Liver (tissue), 9 donors: ENCODE data around the gene KLHL20. TPM values are rescaled to one million over a fixed set of nuclear protein-coding genes. Genes with fewer than 3 reads are reported as not detected.

ENCODE experiments used
- DNase-seq: peaks from one replicate; pipeline ENCODE4 v3.0.0-alpha.2; 2017; ENCODE audit warnings: low spot score
- H3K27ac ChIP-seq, 2 donors: one replicate each; pipeline ENCODE4 v1.7.0; 2013; ENCODE audit warnings: inconsistent platforms in 2 of 2, low read length in 2 of 2, control low read depth in 1 of 2, low read depth in 1 of 2, mild to moderate bottlenecking in 1 of 2
- H3K27me3 ChIP-seq, 4 donors: one replicate each; pipeline versions ENCODE4 v1.6.1 to v1.7.0; 2013; ENCODE audit warnings: low read length in 3 of 4, inconsistent platforms in 1 of 4, mild to moderate bottlenecking in 1 of 4, moderate library complexity in 1 of 4; ENCODE audit not compliant: control insufficient read depth in 4 of 4, insufficient read depth in 4 of 4
- H3K36me3 ChIP-seq, 4 donors: one replicate each; pipeline versions ENCODE4 v1.6.1 to v1.7.0; 2013; ENCODE audit warnings: low read length in 3 of 4, mild to moderate bottlenecking in 3 of 4, low read depth in 1 of 4, moderate library complexity in 1 of 4; ENCODE audit not compliant: control insufficient read depth in 4 of 4, insufficient read depth in 3 of 4
- H3K4me1 ChIP-seq, 4 donors: one replicate each; pipeline versions ENCODE4 v1.6.1 to v1.7.0; 2013; ENCODE audit warnings: low read length in 3 of 4, mild to moderate bottlenecking in 3 of 4, moderate library complexity in 1 of 4; ENCODE audit not compliant: control insufficient read depth in 4 of 4, insufficient read depth in 4 of 4
- H3K4me3 ChIP-seq, 3 donors: one replicate each; pipeline versions ENCODE4 v1.6.1 to v1.7.0; 2013; ENCODE audit warnings: low read length in 3 of 3, control low read depth in 1 of 3, low read depth in 1 of 3, mild to moderate bottlenecking in 1 of 3
- H3K9ac ChIP-seq, 2 donors: one replicate each; pipeline ENCODE4 v1.7.0; 2013; ENCODE audit warnings: low read length in 2 of 2, mild to moderate bottlenecking in 2 of 2, moderate library complexity in 2 of 2, control low read depth in 1 of 2, low read depth in 1 of 2
- H3K9me3 ChIP-seq, 4 donors: one replicate each; pipeline versions ENCODE4 v1.6.1 to v1.7.0; 2013; ENCODE audit warnings: low read length in 3 of 4; ENCODE audit not compliant: control insufficient read depth in 4 of 4
- ATF3 ChIP-seq: IDR thresholded peaks from 2 replicates; pipeline ENCODE4 v1.6.1; 2016; ENCODE audit warnings: antibody characterized with exemption
- CTCF ChIP-seq: fragments of 150-350 bp; IDR thresholded peaks from 2 replicates; pipeline ENCODE4 v1.5.1; 2017; ENCODE audit warnings: improper control_type of control experiment, low read depth, low read length; ENCODE audit not compliant: missing input control
- EGR1 ChIP-seq, 2 donors: IDR thresholded peaks; 2 replicates each; pipeline ENCODE4 v1.6.1; 2016 to 2018; ENCODE audit warnings: antibody characterized with exemption in 2 of 2, low read depth in 2 of 2
- FOXA1 ChIP-seq: IDR thresholded peaks from 2 replicates; pipeline ENCODE4 v1.6.1; 2016; ENCODE audit warnings: antibody characterized with exemption
- FOXA2 ChIP-seq: IDR thresholded peaks from 2 replicates; pipeline ENCODE4 v1.6.1; 2016; ENCODE audit warnings: antibody characterized with exemption
- GABPA ChIP-seq, 2 donors: IDR thresholded peaks in 1 of 2; conservative IDR thresholded peaks in 1 of 2; 2 replicates each; pipeline ENCODE4 v1.6.1; 2016; ENCODE audit warnings: antibody characterized with exemption in 2 of 2, mild to moderate bottlenecking in 1 of 2, moderate library complexity in 1 of 2
- HNF4A ChIP-seq, 2 donors: conservative IDR thresholded peaks; 2 replicates each; pipeline ENCODE4 v1.6.1; 2016; ENCODE audit warnings: antibody characterized with exemption in 2 of 2, mild to moderate bottlenecking in 2 of 2
- HNF4G ChIP-seq: IDR thresholded peaks from 2 replicates; pipeline ENCODE4 v1.6.1; 2016; ENCODE audit warnings: antibody characterized with exemption
- JUND ChIP-seq, 2 donors: IDR thresholded peaks; 2 replicates each; pipeline ENCODE4 v1.6.1; 2016; ENCODE audit warnings: antibody characterized with exemption in 2 of 2
- MAX ChIP-seq: IDR thresholded peaks from 2 replicates; pipeline ENCODE4 v1.6.1; 2016; ENCODE audit warnings: antibody characterized with exemption
- NR2F2 ChIP-seq: IDR thresholded peaks from 2 replicates; pipeline ENCODE4 v1.6.1; 2016; ENCODE audit warnings: antibody characterized with exemption
- RAD21 ChIP-seq, 2 donors: IDR thresholded peaks; 2 replicates each; pipeline ENCODE4 v1.6.1; 2016; ENCODE audit warnings: antibody characterized with exemption in 2 of 2, mild to moderate bottlenecking in 2 of 2
- RXRA ChIP-seq, 2 donors: IDR thresholded peaks; 2 replicates each; pipeline ENCODE4 v1.6.1; 2017 to 2018; ENCODE audit warnings: antibody characterized with exemption in 2 of 2, mild to moderate bottlenecking in 1 of 2
- SP1 ChIP-seq: IDR thresholded peaks from 2 replicates; pipeline ENCODE4 v1.6.1; 2018; ENCODE audit warnings: antibody characterized with exemption, mild to moderate bottlenecking
- TAF1 ChIP-seq: conservative IDR thresholded peaks from 2 replicates; pipeline ENCODE4 v1.6.1; 2016; ENCODE audit warnings: antibody characterized with exemption, mild to moderate bottlenecking
- YY1 ChIP-seq: IDR thresholded peaks from 2 replicates; pipeline ENCODE4 v1.6.1; 2016; ENCODE audit warnings: antibody characterized with exemption, mild to moderate bottlenecking
- ZBTB33 ChIP-seq: IDR thresholded peaks from 2 replicates; pipeline ENCODE4 v1.6.1; 2016; ENCODE audit warnings: antibody characterized with exemption
- WGBS: extraction: QIAGEN DNeasy Blood & Tissue Kit; methylation state at CpG from one replicate; pipeline ENCODE4 v1.1.7; 2013; 5-methylcytosine and 5-hydroxymethylcytosine counted together
- polyA plus RNA-seq, 2 donors: library from polyadenylated mRNA; stranded (reverse) in 1 of 2; unstranded in 1 of 2; fragments of 200-250 nt in 1 of 2; fragments of >200 nt in 1 of 2; fragmentation: Nextera tagmentation in 1 of 2; extraction: Ambion mirVana in 1 of 2; gene quantifications; one replicate each; pipeline versions ENCODE4 v1.2.1 to v1.2.3, GENCODE V29; 2013 to 2015
- total RNA-seq, 2 donors: library from RNA; depleted of rRNA; stranded (reverse); fragments of >200 nt; gene quantifications; one replicate each; pipeline ENCODE4 v1.2.3, GENCODE V29; 2014
- donor health status: healthy.
- donor health status: healthy.
- donor health status: healthy.
- donor health status: healthy.
- donor health status: healthy.

KLHL20 gene
- total and polyA plus RNA-seq, 4 donors = 5.2 to 25.9 (median 9.5) TPM

- no peak for DNase-seq
- WGBS = 96% methylated on average over 2 of the region's 2 CpGs
- Histone ChIP-seq H3K9ac (no peak overlapping the region), H3K4me1 (peaks cover 0 to 8% (median 2%) of the 10 kb centered on the region in 4 donors), H3K27me3 (no peaks in the 10 kb centered on the region), H3K9me3 (no peaks in the 10 kb centered on the region), H3K36me3 (peaks cover 0 to 4% (median 2%) of the 10 kb centered on the region in 4 donors), H3K27ac (no peak overlapping the region), H3K4me3 (no peak overlapping the region)
- TF ChIP-seq FOXA2 (no peak), CTCF (no peak), MAX (no peak), EGR1 (IDR thresholded peaks at IDR 0.05; ENCODE audit: low read depth in 2 of 2) (no peak), HNF4A (conservative IDR thresholded peaks at IDR 0.05) (no peak), TAF1 (no peak), ATF3 (no peak), GABPA (IDR thresholded peaks at IDR 0.05 in 1 of 2, conservative IDR thresholded peaks at IDR 0.05 in 1 of 2) (no peak), SP1 (no peak), FOXA1 (no peak)
Observed at GRCh38 chr1:173744651-173745050, 29.9 kb downstream of the KLHL20 start.

- DNase-seq = no peak
- Histone ChIP-seq H3K4me3 (no peak overlapping the region), H3K27ac (no peak overlapping the region), H3K9ac (no peak overlapping the region), H3K9me3 (no peaks in the 10 kb centered on the region), H3K36me3 (peaks cover 0 to 14% (median under 1%) of the 10 kb centered on the region in 4 donors), H3K27me3 (no peaks in the 10 kb centered on the region), H3K4me1 (peaks cover 4 to 13% (median 7%) of the 10 kb centered on the region in 4 donors)
- WGBS = 95% methylated on average over 4 of the region's 4 CpGs
- TF ChIP-seq HNF4A (conservative IDR thresholded peaks at IDR 0.05) (no peak), EGR1 (IDR thresholded peaks at IDR 0.05; ENCODE audit: low read depth in 2 of 2) (no peak), TAF1 (no peak), YY1 (no peak), SP1 (no peak), GABPA (IDR thresholded peaks at IDR 0.05 in 1 of 2, conservative IDR thresholded peaks at IDR 0.05 in 1 of 2) (no peak), HNF4G (no peak), ZBTB33 (no peak), JUND (IDR thresholded peaks at IDR 0.05) (no peak), FOXA2 (no peak)
Observed at GRCh38 chr1:173749137-173749536, 34.4 kb downstream of the KLHL20 start.

GRCh38 chr1:173753830-173754229 is 39.0 kb downstream of the KLHL20 start:
- H3K27ac ChIP-seq = peak overlapping the region; percentile 46 to 57
- DNase-seq = no peak
- H3K27me3 ChIP-seq = no peaks in the 10 kb centered on the region
- peaks cover 6 to 13% (median 7%) of the 10 kb centered on the region in 4 donors for H3K4me1 ChIP-seq
- peak overlapping the region in 1 of 2 donors; percentile 10 for H3K9ac ChIP-seq
- H3K4me3 ChIP-seq = peak overlapping the region in 2 of 3 donors; percentile 25 to 27
- peak; percentile 11 to 14 for TF ChIP-seq RAD21 (IDR thresholded peaks at IDR 0.05)
- no peak for TF ChIP-seq TAF1
- peak; percentile 14 for TF ChIP-seq YY1
- TF ChIP-seq HNF4A (conservative IDR thresholded peaks at IDR 0.05) = peak; percentile 71 to 77
- TF ChIP-seq RXRA (IDR thresholded peaks at IDR 0.05) = peak; percentile 40 to 52
- no peak for TF ChIP-seq NR2F2
- no peak for TF ChIP-seq MAX
- TF ChIP-seq SP1 = peak; percentile 49
- no peak for TF ChIP-seq FOXA2
- no peak for TF ChIP-seq FOXA1
- H3K36me3 ChIP-seq = peaks cover 8 to 44% (median 31%) of the 10 kb centered on the region in 4 donors
- no peaks in the 10 kb centered on the region for H3K9me3 ChIP-seq
